SH-SY5Y (cell line): ENCODE data around the gene CBLN3.

Experiments used
- GATA2 ChIP-seq: IDR thresholded peaks from 2 replicates; pipeline ENCODE4 v1.6.1; 2011; ENCODE audit warnings: mild to moderate bottlenecking, low read depth, low read length
- GATA3 ChIP-seq: IDR thresholded peaks from 2 replicates; pipeline ENCODE4 v1.6.1; 2011; ENCODE audit warnings: low read depth, mild to moderate bottlenecking, low read length, moderate library complexity

- no peak for TF ChIP-seq GATA2
- TF ChIP-seq GATA3, result no peak
These were observed 20.7 kb downstream of the CBLN3 start for GRCh38 chr14:24408764-24409163.
